ENCODE data around the gene GIMAP7. TPM values are rescaled to one million over a fixed set of nuclear protein-coding genes. Genes with fewer than 3 reads are reported as not detected.

Gene GIMAP7
- total RNA-seq, 1 donor from 2014 or later: 16.8 TPM

DNA sequence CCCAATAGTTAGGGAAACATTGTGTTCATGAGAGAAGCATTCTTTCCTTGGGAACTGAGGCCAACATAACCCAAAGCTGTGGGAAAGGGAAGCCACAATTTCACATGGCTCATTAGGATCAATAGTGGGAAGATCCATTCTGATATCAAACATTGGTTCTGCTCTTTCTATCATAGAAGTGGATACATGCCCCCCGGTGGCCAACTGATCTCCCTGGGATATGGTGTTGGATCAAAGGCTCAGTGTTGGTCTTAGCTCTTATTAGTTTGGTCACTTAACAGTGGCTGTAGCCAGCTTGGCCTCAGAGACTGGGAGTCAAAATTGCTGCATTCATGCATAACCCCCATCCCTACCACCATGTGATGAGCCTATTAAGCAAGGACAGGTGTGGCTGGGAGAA lies 45.8 kb downstream of the GIMAP7 start:
- H3K36me3 ChIP-seq: no peaks in the 10 kb centered on the region
- H3K27me3 ChIP-seq (ENCODE audit: low read depth): no peaks in the 10 kb centered on the region
- H3K4me1 ChIP-seq: peaks cover 23% of the 10 kb centered on the region
- DNase-seq: no peak
- no peak overlapping the region for H3K4me3 ChIP-seq
- H3K9me3 ChIP-seq (replicated peaks): peaks cover 24% of the 10 kb centered on the region
- intact Hi-C loops (cut with micrococcal nuclease): no loop called here
- H3K27ac ChIP-seq (replicated peaks): no peak overlapping the region
- no peak for TF ChIP-seq CTCF (IDR thresholded peaks at IDR 0.05; ENCODE audit: borderline replicate concordance)

- intact Hi-C loops (cut with micrococcal nuclease): no loop called here
- Histone ChIP-seq H3K4me3 (no peak overlapping the region), H3K4me1 (peaks cover 19% of the 10 kb centered on the region), H3K27ac (replicated peaks) (no peak overlapping the region), H3K27me3 (ENCODE audit: low read depth) (no peaks in the 10 kb centered on the region), H3K36me3 (no peaks in the 10 kb centered on the region), H3K9me3 (replicated peaks) (peaks cover 24% of the 10 kb centered on the region)
- no peak for TF ChIP-seq CTCF (IDR thresholded peaks at IDR 0.05; ENCODE audit: borderline replicate concordance)
- no peak for DNase-seq
Measured at GRCh38 chr7:150562919-150563318, 48.2 kb downstream of the GIMAP7 start.

GRCh38 chr7:150564006-150564405 lies 49.3 kb downstream of the GIMAP7 start:
- intact Hi-C loops (cut with micrococcal nuclease): no loop called here
- H3K9me3 ChIP-seq (replicated peaks): peaks cover 18% of the 10 kb centered on the region
- H3K27me3 ChIP-seq (ENCODE audit: low read depth): no peaks in the 10 kb centered on the region
- DNase-seq: no peak
- H3K36me3 ChIP-seq: no peaks in the 10 kb centered on the region
- no peak overlapping the region for H3K27ac ChIP-seq (replicated peaks)
- peaks cover 15% of the 10 kb centered on the region for H3K4me1 ChIP-seq
- no peak overlapping the region for H3K4me3 ChIP-seq
- no peak for TF ChIP-seq CTCF (IDR thresholded peaks at IDR 0.05; ENCODE audit: borderline replicate concordance)

- Histone ChIP-seq H3K4me3 (no peak overlapping the region), H3K36me3 (peaks cover 2% of the 10 kb centered on the region), H3K27me3 (ENCODE audit: low read depth) (no peaks in the 10 kb centered on the region), H3K27ac (replicated peaks) (no peak overlapping the region), H3K4me1 (peaks cover 18% of the 10 kb centered on the region), H3K9me3 (replicated peaks) (peaks cover 13% of the 10 kb centered on the region)
- no peak for TF ChIP-seq CTCF (IDR thresholded peaks at IDR 0.05; ENCODE audit: borderline replicate concordance)
- DNase-seq: no peak
- intact Hi-C loops (cut with micrococcal nuclease): no loop called here
Measured at GRCh38 chr7:150564566-150564965, 49.9 kb downstream of the GIMAP7 start.

DNA sequence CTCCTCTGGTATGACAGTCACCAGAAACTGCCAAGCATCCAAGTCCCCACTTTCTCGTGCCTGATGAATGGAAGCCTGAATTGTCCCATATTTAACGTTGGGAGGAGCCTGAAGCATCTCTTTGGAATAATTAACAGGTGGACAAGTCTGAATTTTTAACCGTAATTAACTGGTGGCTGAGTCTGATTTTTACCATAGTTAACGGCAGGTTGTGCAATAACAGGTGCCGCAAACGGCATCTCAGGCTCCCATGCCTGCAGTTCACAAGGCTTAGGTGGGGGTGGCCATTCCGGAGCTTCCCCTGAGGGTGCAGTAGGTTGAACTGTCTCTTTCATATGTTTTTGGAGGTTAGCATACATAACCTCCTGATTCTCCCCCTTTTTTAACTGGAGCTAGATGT lies 50.6 kb downstream of the GIMAP7 start:
- peaks cover 6% of the 10 kb centered on the region for H3K9me3 ChIP-seq (replicated peaks)
- TF ChIP-seq CTCF (IDR thresholded peaks at IDR 0.05; ENCODE audit: borderline replicate concordance): no peak
- H3K4me3 ChIP-seq: no peak overlapping the region
- no peak for DNase-seq
- intact Hi-C loops (cut with micrococcal nuclease): loop anchor here (5.0 kb wide), 1 partner anchor 113 kb away; the partner anchor contains the start of gene GIMAP8
- peaks cover 25% of the 10 kb centered on the region for H3K4me1 ChIP-seq
- peaks cover 7% of the 10 kb centered on the region for H3K36me3 ChIP-seq
- H3K27me3 ChIP-seq (ENCODE audit: low read depth): no peaks in the 10 kb centered on the region
- H3K27ac ChIP-seq (replicated peaks): no peak overlapping the region

All from left ventricle myocardium inferior (tissue), 1 donor.